ENCODE measurements around the gene APBA1. TPM values are rescaled to one million over a fixed set of nuclear protein-coding genes. Genes with fewer than 3 reads are reported as not detected.

Gene APBA1
- polyA plus RNA-seq, 1 donor (not counting 4 experiments of a cell fraction or from before 2014, with no cell fraction given): 0.66 TPM

DNA sequence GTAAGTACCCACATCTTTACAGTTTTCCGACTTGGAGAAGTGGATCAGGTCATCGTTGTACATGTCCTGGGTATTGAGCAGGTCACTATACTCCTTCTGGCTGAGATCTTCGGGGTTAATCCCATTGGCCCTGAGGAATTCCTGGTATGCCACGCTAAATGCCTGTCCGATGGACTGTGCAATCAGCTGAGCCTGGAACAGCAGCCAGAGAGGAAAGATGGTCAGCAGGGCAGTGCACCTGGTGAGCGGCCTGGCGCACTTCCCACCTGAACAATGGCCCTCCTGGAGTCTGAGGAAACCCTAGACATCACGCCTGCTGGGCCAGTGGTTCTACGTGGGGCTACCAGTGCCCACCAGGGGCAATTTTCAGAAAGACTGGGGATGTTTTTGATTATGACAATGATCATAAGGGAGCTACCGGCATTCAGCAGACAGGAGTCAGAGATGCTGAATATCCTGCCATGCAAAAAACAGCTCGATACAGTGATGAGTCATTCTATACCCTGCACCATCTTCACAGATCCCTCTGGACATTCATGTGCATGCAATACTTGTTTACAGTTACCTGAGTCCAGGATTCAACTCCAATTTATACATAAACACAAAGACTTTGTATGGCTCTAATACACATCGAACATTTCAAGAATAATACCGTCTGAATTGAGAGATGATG, 219.9 kb downstream of the APBA1 start:
- Histone ChIP-seq H4K20me1 (ENCODE audit: control insufficient read depth, extremely low read depth, insufficient read depth, low read length) (no peaks in the 10 kb centered on the region), H3K9me1 (ENCODE audit: control insufficient read depth, extremely low read depth, insufficient read depth, low read length) (no peaks in the 10 kb centered on the region), H3K27ac (ENCODE audit: control insufficient read depth, insufficient read depth, low read length) (no peak overlapping the region), H3K27me3 (ENCODE audit: control insufficient read depth, extremely low read depth, insufficient read depth, low read length) (no peaks in the 10 kb centered on the region), H3K36me3 (ENCODE audit: control insufficient read depth in 2 of 2, extremely low read depth in 1 of 2, insufficient read depth in 2 of 2, low read length in 2 of 2) (no peaks in the 10 kb centered on the region), H3K4me1 (ENCODE audit: control insufficient read depth, extremely low read depth, insufficient read depth, low read length) (no peaks in the 10 kb centered on the region), H2AFZ (ENCODE audit: control insufficient read depth, low read length) (no peak overlapping the region), H3K79me2 (ENCODE audit: control insufficient read depth, insufficient read depth, low read length) (no peaks in the 10 kb centered on the region), H3K4me3 (ENCODE audit: control insufficient read depth in 2 of 3, extremely low read depth in 1 of 3, insufficient read depth in 2 of 3, low read depth in 1 of 3, low read length in 3 of 3) (no peak overlapping the region), H3K9ac (ENCODE audit: control insufficient read depth, extremely low read depth, insufficient read depth, low read length) (no peak overlapping the region), H3K4me2 (ENCODE audit: control insufficient read depth, extremely low read depth, insufficient read depth, low read depth, low read length) (no peak overlapping the region), H3K9me3 (ENCODE audit: control insufficient read depth, low read depth, low read length) (no peaks in the 10 kb centered on the region)
- dilution Hi-C loops (cut with MboI; ENCODE audit: extremely low pct_ligation_motif_present, low sequenced_read_pairs): no loop called here
- no peak for DNase-seq (ENCODE audit: low read depth, low spot score)
- TF ChIP-seq, protein P1, sequence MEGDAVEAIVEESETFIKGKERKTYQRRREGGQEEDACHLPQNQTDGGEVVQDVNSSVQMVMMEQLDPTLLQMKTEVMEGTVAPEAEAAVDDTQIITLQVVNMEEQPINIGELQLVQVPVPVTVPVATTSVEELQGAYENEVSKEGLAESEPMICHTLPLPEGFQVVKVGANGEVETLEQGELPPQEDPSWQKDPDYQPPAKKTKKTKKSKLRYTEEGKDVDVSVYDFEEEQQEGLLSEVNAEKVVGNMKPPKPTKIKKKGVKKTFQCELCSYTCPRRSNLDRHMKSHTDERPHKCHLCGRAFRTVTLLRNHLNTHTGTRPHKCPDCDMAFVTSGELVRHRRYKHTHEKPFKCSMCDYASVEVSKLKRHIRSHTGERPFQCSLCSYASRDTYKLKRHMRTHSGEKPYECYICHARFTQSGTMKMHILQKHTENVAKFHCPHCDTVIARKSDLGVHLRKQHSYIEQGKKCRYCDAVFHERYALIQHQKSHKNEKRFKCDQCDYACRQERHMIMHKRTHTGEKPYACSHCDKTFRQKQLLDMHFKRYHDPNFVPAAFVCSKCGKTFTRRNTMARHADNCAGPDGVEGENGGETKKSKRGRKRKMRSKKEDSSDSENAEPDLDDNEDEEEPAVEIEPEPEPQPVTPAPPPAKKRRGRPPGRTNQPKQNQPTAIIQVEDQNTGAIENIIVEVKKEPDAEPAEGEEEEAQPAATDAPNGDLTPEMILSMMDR (optimal IDR thresholded peaks at IDR 0.05 in 1 of 3, IDR thresholded peaks at IDR 0.05 in 1 of 3, conservative IDR thresholded peaks at IDR 0.05 in 1 of 3; ENCODE audit: extremely low read depth in 1 of 3, insufficient read depth in 2 of 3, low read length in 3 of 3): no peak
- no peak for TF ChIP-seq EZH2 (IDR thresholded peaks at IDR 0.05; ENCODE audit: low read length)
- FAIRE-seq: no peak

DNA sequence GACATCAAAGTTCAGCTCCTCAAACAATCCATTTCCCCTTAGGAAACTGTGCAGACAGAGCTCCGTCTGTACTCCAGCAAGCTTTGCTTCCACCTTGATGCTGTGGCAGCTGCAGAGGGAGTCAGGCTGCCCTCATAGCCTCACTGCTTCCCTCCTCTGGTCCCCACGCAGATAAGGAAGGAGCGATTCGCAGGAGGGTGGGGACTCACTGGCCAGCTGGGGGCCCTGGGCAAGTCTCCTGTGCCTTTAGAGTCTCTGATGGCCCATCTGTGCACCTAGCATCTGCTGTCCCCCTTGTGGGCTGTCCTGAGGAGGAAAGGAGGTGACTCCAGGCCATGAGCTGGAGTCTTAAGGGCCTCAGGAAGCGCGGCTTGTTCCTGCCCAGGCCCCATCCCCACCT, 225.7 kb downstream of the APBA1 start:
- no peak overlapping the region for H3K4me3 ChIP-seq (ENCODE audit: control insufficient read depth in 2 of 3, extremely low read depth in 1 of 3, insufficient read depth in 2 of 3, low read depth in 1 of 3, low read length in 3 of 3)
- FAIRE-seq (no peak), DNase-seq (ENCODE audit: low read depth, low spot score) (no peak)
- no peaks in the 10 kb centered on the region for H4K20me1 ChIP-seq (ENCODE audit: control insufficient read depth, extremely low read depth, insufficient read depth, low read length)
- no peak overlapping the region for H3K4me2 ChIP-seq (ENCODE audit: control insufficient read depth, extremely low read depth, insufficient read depth, low read depth, low read length)
- no peaks in the 10 kb centered on the region for H3K4me1 ChIP-seq (ENCODE audit: control insufficient read depth, extremely low read depth, insufficient read depth, low read length)
- dilution Hi-C loops (cut with MboI; ENCODE audit: extremely low pct_ligation_motif_present, low sequenced_read_pairs): loop anchor here (25.0 kb wide), 1 partner anchor 91 kb away; no protein-coding TSS in a partner anchor
- no peaks in the 10 kb centered on the region for H3K9me3 ChIP-seq (ENCODE audit: control insufficient read depth, low read depth, low read length)
- no peaks in the 10 kb centered on the region for H3K27me3 ChIP-seq (ENCODE audit: control insufficient read depth, extremely low read depth, insufficient read depth, low read length)
- no peaks in the 10 kb centered on the region for H3K9me1 ChIP-seq (ENCODE audit: control insufficient read depth, extremely low read depth, insufficient read depth, low read length)
- no peak overlapping the region for H3K9ac ChIP-seq (ENCODE audit: control insufficient read depth, extremely low read depth, insufficient read depth, low read length)
- no peak overlapping the region for H3K27ac ChIP-seq (ENCODE audit: control insufficient read depth, insufficient read depth, low read length)
- TF ChIP-seq, protein P1 (optimal IDR thresholded peaks at IDR 0.05 in 1 of 3, IDR thresholded peaks at IDR 0.05 in 1 of 3, conservative IDR thresholded peaks at IDR 0.05 in 1 of 3; ENCODE audit: extremely low read depth in 1 of 3, insufficient read depth in 2 of 3, low read length in 3 of 3): no peak
- TF ChIP-seq EZH2 (IDR thresholded peaks at IDR 0.05; ENCODE audit: low read length): no peak
- no peaks in the 10 kb centered on the region for H3K36me3 ChIP-seq (ENCODE audit: control insufficient read depth in 2 of 2, extremely low read depth in 1 of 2, insufficient read depth in 2 of 2, low read length in 2 of 2)
- H3K79me2 ChIP-seq (ENCODE audit: control insufficient read depth, insufficient read depth, low read length): no peaks in the 10 kb centered on the region
- H2AFZ ChIP-seq (ENCODE audit: control insufficient read depth, low read length): no peak overlapping the region

Data from keratinocyte (primary cell).